ENCODE measurements around the gene CCDC85C. TPM values are rescaled to one million over a fixed set of nuclear protein-coding genes. Genes with fewer than 3 reads are reported as not detected.

The CCDC85C gene
- total RNA-seq, 4 donors from 2014 or later = 0.34 to 1.7 (median 0.80) TPM

- no peak for TF ChIP-seq CTCF (IDR thresholded peaks at IDR 0.05; ENCODE audit: low read depth)
These were observed 91.3 kb downstream of the CCDC85C start for GRCh38 chr14:99512571-99513182.

GRCh38 chr14:99512110-99512449, 91.9 kb downstream of the CCDC85C start:
- TF ChIP-seq CTCF (IDR thresholded peaks at IDR 0.05; ENCODE audit: low read depth) = no peak

GRCh38 chr14:99511421-99512109, 92.4 kb downstream of the CCDC85C start:
- no peak for TF ChIP-seq CTCF (IDR thresholded peaks at IDR 0.05; ENCODE audit: low read depth)

- TF ChIP-seq CTCF (IDR thresholded peaks at IDR 0.05; ENCODE audit: low read depth) = no peak
These were observed 93.4 kb downstream of the CCDC85C start for GRCh38 chr14:99510556-99511139.

- TF ChIP-seq CTCF (IDR thresholded peaks at IDR 0.05; ENCODE audit: low read depth) = no peak
These were observed 94.0 kb downstream of the CCDC85C start for GRCh38 chr14:99509871-99510555.

- TF ChIP-seq CTCF (IDR thresholded peaks at IDR 0.05; ENCODE audit: low read depth) = no peak
These were observed 94.9 kb downstream of the CCDC85C start for GRCh38 chr14:99508896-99509629.

Measured in subcutaneous adipose tissue (tissue), 4 donors.